Measurements from ENCODE around the gene TTC33.
"Not testable (repeated sequence)": the region's sequence is repeated elsewhere in the genome, so short reads cannot be mapped to it uniquely, and the experiment has no call there.

The TTC33 gene

DNA sequence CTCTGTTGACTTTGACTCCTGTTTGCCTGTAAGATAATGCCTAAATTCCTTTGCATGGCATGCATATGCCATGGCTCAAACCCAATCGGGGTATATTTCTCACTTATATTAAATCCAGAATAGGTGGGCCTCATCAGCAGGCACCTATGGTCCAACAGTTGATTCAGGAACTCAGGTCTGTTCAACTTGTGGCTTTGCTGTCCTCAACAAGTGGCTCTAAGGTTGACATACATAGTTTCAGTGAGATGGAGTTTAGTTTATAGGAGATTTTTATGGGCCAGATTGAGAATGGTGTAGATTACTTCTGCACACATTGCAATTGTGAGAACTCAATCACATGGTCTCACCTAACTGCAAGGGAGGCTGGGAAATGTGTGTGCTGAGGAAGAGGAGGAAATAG is 107.6 kb downstream of the TTC33 start:
- DNase-seq (ENCODE audit: low read depth) = no peak
- H3K4me3 ChIP-seq (ENCODE audit: control insufficient read depth, low read depth, low read length) = no peak overlapping the region
- TF ChIP-seq, protein P1, sequence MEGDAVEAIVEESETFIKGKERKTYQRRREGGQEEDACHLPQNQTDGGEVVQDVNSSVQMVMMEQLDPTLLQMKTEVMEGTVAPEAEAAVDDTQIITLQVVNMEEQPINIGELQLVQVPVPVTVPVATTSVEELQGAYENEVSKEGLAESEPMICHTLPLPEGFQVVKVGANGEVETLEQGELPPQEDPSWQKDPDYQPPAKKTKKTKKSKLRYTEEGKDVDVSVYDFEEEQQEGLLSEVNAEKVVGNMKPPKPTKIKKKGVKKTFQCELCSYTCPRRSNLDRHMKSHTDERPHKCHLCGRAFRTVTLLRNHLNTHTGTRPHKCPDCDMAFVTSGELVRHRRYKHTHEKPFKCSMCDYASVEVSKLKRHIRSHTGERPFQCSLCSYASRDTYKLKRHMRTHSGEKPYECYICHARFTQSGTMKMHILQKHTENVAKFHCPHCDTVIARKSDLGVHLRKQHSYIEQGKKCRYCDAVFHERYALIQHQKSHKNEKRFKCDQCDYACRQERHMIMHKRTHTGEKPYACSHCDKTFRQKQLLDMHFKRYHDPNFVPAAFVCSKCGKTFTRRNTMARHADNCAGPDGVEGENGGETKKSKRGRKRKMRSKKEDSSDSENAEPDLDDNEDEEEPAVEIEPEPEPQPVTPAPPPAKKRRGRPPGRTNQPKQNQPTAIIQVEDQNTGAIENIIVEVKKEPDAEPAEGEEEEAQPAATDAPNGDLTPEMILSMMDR (IDR thresholded peaks at IDR 0.05; ENCODE audit: control insufficient read depth, insufficient read depth, low read depth, low read length, missing control alignments) = no peak

DNA sequence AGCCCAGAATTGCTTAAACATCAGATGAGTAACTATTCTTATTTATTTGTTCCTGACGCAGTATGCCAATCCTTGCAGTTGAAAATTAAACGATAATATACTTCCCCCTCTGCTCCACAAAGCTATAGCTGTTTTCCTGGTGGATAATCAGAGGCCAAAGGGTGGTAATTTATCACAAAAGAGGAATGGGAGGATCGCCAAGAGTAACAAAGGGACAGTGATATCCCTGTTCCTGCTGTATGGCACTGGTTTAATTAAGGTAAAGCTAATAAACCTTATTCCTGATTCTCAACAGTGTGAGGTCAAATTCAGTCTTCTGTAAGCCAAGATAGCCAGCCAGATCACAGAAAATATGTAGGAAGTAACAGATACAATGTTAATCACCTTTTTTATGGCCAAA is 109.5 kb downstream of the TTC33 start:
- TF ChIP-seq, protein P1 (IDR thresholded peaks at IDR 0.05; ENCODE audit: control insufficient read depth, insufficient read depth, low read depth, low read length, missing control alignments) = no peak
- H3K4me3 ChIP-seq (ENCODE audit: control insufficient read depth, low read depth, low read length) = no peak overlapping the region
- DNase-seq (ENCODE audit: low read depth) = no peak

DNA sequence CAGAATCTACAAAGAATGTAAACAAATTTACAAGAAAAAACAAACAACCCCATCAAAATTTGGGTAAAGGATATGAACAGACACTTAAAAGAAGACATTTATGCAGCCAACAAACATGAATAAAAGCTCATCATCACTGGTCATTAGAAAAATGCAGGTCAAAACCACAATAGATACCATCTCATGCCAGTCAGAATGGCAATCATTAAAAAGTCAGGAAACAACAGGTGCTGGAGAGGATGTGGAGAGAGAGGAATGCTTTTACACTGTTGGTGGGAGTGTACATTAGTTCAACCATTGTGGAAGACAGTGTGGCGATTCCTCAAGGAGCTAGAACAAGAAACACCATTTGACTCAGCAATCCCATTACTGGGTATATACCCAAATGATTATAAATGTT is 116.2 kb downstream of the TTC33 start:
- DNase-seq (ENCODE audit: low read depth) = not testable (repeated sequence)

DNA sequence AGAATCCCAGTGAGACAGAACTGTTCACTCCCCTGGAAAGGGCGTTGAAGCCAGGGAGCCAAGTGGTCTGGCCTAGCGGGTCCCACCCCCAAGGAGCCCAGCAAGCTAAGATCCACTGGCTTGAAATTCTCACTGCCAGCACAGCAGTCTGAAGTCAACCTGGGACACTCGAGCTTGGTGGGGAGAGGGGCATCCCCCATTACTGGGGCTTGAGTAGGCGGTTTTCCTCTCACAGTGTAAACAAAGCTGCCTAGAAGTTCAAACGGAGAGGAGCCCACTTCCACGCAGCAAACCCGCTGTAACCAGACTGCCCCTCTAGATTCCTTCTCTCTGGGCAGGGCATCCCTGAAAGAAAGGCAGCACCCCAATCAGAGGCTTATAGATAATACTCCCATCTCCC is 121.2 kb downstream of the TTC33 start:
- DNase-seq (ENCODE audit: low read depth) = no peak
- no peak overlapping the region for H3K4me3 ChIP-seq (ENCODE audit: control insufficient read depth, low read depth, low read length)
- TF ChIP-seq, protein P1 (IDR thresholded peaks at IDR 0.05; ENCODE audit: control insufficient read depth, insufficient read depth, low read depth, low read length, missing control alignments) = no peak

More for the DNA sequence above, 116.2 kb downstream of the TTC33 start:
- H3K4me3 ChIP-seq (ENCODE audit: control insufficient read depth, low read depth, low read length) = not testable (repeated sequence)

DNA sequence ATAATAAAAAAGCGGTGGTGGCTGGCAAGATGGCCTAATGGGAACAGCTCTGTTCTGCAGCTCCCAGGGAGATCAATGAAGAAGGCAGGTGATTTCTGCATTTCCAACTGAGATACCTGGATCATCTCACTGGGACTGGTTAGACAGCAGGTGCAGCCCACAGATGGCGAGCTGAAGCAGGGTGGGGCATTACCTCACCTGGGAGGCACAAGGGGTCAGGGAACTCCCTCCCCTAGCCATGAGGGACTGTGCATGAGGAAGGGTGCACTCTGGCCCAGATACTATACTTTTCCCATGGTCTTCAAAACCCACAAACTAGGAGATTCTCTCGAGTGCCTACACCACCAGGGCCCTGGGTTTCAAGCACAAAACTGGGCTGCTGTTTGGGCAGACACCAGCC is 121.6 kb downstream of the TTC33 start:
- H3K4me3 ChIP-seq (ENCODE audit: control insufficient read depth, low read depth, low read length) = no peak overlapping the region
- TF ChIP-seq, protein P1 (IDR thresholded peaks at IDR 0.05; ENCODE audit: control insufficient read depth, insufficient read depth, low read depth, low read length, missing control alignments) = no peak
- DNase-seq (ENCODE audit: low read depth) = no peak

DNA sequence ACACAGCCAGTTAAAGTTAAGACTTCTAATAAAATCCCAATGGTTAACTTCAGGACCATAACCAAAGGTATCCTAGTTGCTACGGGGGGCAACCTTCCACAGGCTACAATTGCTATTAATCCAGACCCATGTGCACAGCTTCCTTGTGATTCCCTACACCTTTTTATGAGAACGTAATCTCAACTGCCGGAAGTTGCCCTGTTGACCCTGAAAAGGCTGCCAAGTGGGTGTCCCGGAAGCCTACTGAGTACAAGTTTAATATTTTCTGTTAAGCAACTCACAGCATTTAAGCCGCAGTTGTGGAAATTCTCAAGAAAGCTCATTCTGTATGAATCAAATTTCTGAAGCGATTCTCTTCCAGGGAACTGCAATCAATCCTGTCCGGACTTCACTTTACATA is 124.5 kb downstream of the TTC33 start:
- no peak overlapping the region for H3K4me3 ChIP-seq (ENCODE audit: control insufficient read depth, low read depth, low read length)
- TF ChIP-seq, protein P1 (IDR thresholded peaks at IDR 0.05; ENCODE audit: control insufficient read depth, insufficient read depth, low read depth, low read length, missing control alignments) = no peak
- no peak for DNase-seq (ENCODE audit: low read depth)

DNA sequence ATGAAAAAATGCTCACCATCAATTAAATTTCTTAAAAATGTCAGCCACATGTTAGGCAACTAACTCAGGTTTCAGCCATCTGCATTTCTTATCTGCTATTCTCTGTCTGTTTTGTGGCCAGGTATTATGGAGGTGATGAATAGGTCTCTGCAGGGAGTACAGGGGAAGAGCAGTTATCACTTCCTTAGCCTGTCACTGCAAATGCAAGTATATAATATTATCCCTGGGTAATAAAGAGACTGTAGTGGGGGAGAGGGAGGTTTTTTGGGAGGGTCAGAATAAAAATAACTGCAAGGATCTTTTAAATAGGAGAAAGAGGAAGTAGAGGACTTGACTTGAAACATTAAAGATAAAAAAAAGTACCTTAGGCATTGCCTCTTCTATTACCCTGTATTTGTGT is 125.6 kb downstream of the TTC33 start:
- TF ChIP-seq, protein P1 (IDR thresholded peaks at IDR 0.05; ENCODE audit: control insufficient read depth, insufficient read depth, low read depth, low read length, missing control alignments) = no peak
- H3K4me3 ChIP-seq (ENCODE audit: control insufficient read depth, low read depth, low read length) = no peak overlapping the region
- DNase-seq (ENCODE audit: low read depth) = no peak

Measured in AG09309 (cell line).